Endothelial cell (in vitro differentiated cells): ENCODE results near the gene CYREN. TPM values are rescaled to one million over a fixed set of nuclear protein-coding genes. Genes with fewer than 3 reads are reported as not detected.
"Not testable (repeated sequence)": the region's sequence is repeated elsewhere in the genome, so short reads cannot be mapped to it uniquely, and the experiment has no call there.

Experiments used
- DNase-seq: peaks from one replicate; pipeline ENCODE4 v3.0.0; 2021; ENCODE audit warnings: low spot score
- H3K27ac Mint-ChIP-seq: one replicate; pipeline ENCODE4 v1.8.0; 2021; ENCODE audit warnings: mixed read lengths, inconsistent platforms; ENCODE audit not compliant: unreplicated experiment
- H3K27me3 Mint-ChIP-seq: one replicate; pipeline ENCODE4 v1.8.0; 2021; ENCODE audit warnings: mild to moderate bottlenecking, moderate library complexity, mixed read lengths, inconsistent platforms; ENCODE audit not compliant: unreplicated experiment
- H3K36me3 Mint-ChIP-seq: one replicate; pipeline ENCODE4 v1.8.0; 2021; ENCODE audit warnings: mild to moderate bottlenecking, low read depth, mixed read lengths, inconsistent platforms; ENCODE audit not compliant: unreplicated experiment
- H3K4me1 Mint-ChIP-seq: one replicate; pipeline ENCODE4 v1.8.0; 2021; ENCODE audit warnings: mild to moderate bottlenecking, mixed read lengths, inconsistent platforms; ENCODE audit not compliant: unreplicated experiment
- H3K4me3 Mint-ChIP-seq: one replicate; pipeline ENCODE4 v1.8.0; 2021; ENCODE audit warnings: mild to moderate bottlenecking, mixed read lengths, inconsistent platforms; ENCODE audit not compliant: unreplicated experiment
- H3K9me3 Mint-ChIP-seq: one replicate; pipeline ENCODE4 v1.8.0; 2021; ENCODE audit warnings: mixed read lengths, inconsistent platforms; ENCODE audit not compliant: unreplicated experiment
- CTCF ChIP-seq: fragments of 200-600 bp; sonication (generic); IDR thresholded peaks from one replicate; pipeline ENCODE4 v1.5.0; 2021; ENCODE audit warnings: antibody characterized with exemption; ENCODE audit not compliant: unreplicated experiment
- long read RNA-seq: library from polyadenylated mRNA; unstranded; transcript quantifications from one replicate; pipeline ENCODE4 v2.0.0, GENCODE V29; 2020; ENCODE audit not compliant: unreplicated experiment
- total RNA-seq: library from RNA; stranded (reverse); fragmentation: NEBNext Ultra II Directional; extraction: Animal tissue kit (Norgen Biotek cat#: 25700); gene quantifications from one replicate; pipeline ENCODE4 v1.2.1, GENCODE V29; 2021; ENCODE audit not compliant: unreplicated experiment

The CYREN gene
- total RNA-seq: 38.1 TPM
- long read RNA-seq, transcript CYREN-202 (4 exons, 1,738 nt): major isoform, 8 of 37 reads
- long read RNA-seq, partial matches to known transcripts: 1 of 37 reads
- long read RNA-seq, other reads (novel, unspliced or antisense): 20 of 37 reads

GRCh38 chr7:135170274-135170997, at the start of gene CYREN:
Gene CYREN (minus strand): TSS chr7:135170707. CDS start chr7:135168922, 1,785 bp downstream.
- Mint-ChIP-seq H3K36me3 (peaks cover 33% of the 10 kb centered on the region), H3K4me1 (peaks cover 42% of the 10 kb centered on the region), H3K27ac (peak within 1 kb of the TSS; percentile 91), H3K9me3 (no peaks in the 10 kb centered on the region), H3K4me3 (peak within 1 kb of the TSS; percentile 95), H3K27me3 (peaks cover 26% of the 10 kb centered on the region)
- DNase-seq: peak; percentile 94
- peak; percentile 43 for TF ChIP-seq CTCF

GRCh38 chr7:135217645-135218509, 47.4 kb upstream of the CYREN start:
- TF ChIP-seq CTCF: no peak
- H3K36me3 Mint-ChIP-seq: no peaks in the 10 kb centered on the region
- no peak for DNase-seq
- H3K27me3 Mint-ChIP-seq: no peaks in the 10 kb centered on the region
- no peak overlapping the region for H3K27ac Mint-ChIP-seq
- no peak overlapping the region for H3K4me3 Mint-ChIP-seq
- peaks cover 5% of the 10 kb centered on the region for H3K4me1 Mint-ChIP-seq
- H3K9me3 Mint-ChIP-seq: no peaks in the 10 kb centered on the region

- Mint-ChIP-seq H3K4me1 (no peaks in the 10 kb centered on the region), H3K9me3 (no peaks in the 10 kb centered on the region), H3K36me3 (no peaks in the 10 kb centered on the region), H3K27me3 (no peaks in the 10 kb centered on the region), H3K4me3 (no peak overlapping the region), H3K27ac (no peak overlapping the region)
- DNase-seq: no peak
- no peak for TF ChIP-seq CTCF
These were observed 45.2 kb upstream of the CYREN start for GRCh38 chr7:135215698-135216097.

- Mint-ChIP-seq H3K9me3 (no peaks in the 10 kb centered on the region), H3K4me1 (no peaks in the 10 kb centered on the region), H3K36me3 (no peaks in the 10 kb centered on the region), H3K4me3 (no peak overlapping the region), H3K27ac (no peak overlapping the region), H3K27me3 (no peaks in the 10 kb centered on the region)
- no peak for TF ChIP-seq CTCF
- DNase-seq: no peak
These were observed 44.7 kb upstream of the CYREN start for GRCh38 chr7:135215180-135215579.

GRCh38 chr7:135213831-135214230, 43.3 kb upstream of the CYREN start:
- no peaks in the 10 kb centered on the region for H3K36me3 Mint-ChIP-seq
- H3K9me3 Mint-ChIP-seq: no peaks in the 10 kb centered on the region
- H3K27me3 Mint-ChIP-seq: no peaks in the 10 kb centered on the region
- H3K4me3 Mint-ChIP-seq: no peak overlapping the region
- H3K27ac Mint-ChIP-seq: no peak overlapping the region
- no peak for TF ChIP-seq CTCF
- DNase-seq: no peak
- H3K4me1 Mint-ChIP-seq: peaks cover under 1% of the 10 kb centered on the region

- H3K9me3 Mint-ChIP-seq, H3K4me1 Mint-ChIP-seq, H3K27ac Mint-ChIP-seq, H3K36me3 Mint-ChIP-seq, DNase-seq, H3K27me3 Mint-ChIP-seq: not testable (repeated sequence)
- H3K4me3 Mint-ChIP-seq: peak overlapping the region; percentile 87
These were observed 41.6 kb upstream of the CYREN start for GRCh38 chr7:135211946-135212685.
